OCI-LY1 (cell line): Measurements from ENCODE around the gene LSM10.

ENCODE experiments used
- CTCF ChIP-seq: fragments of 200-600 bp; sonication (generic), shearing (Covaris generic); IDR thresholded peaks from 2 replicates; pipeline ENCODE4 v1.5.1; 2017; ENCODE audit warnings: mild to moderate bottlenecking, antibody characterized with exemption, low read length, moderate library complexity, mixed read lengths
- EZH2 ChIP-seq: fragments of 200-600 bp; sonication (generic), shearing (Covaris generic); IDR thresholded peaks from 2 replicates; pipeline ENCODE4 v1.8.0; 2017; ENCODE audit warnings: borderline replicate concordance, mixed run types, mild to moderate bottlenecking, antibody characterized with exemption, low read length, moderate library complexity, mixed read lengths

DNA sequence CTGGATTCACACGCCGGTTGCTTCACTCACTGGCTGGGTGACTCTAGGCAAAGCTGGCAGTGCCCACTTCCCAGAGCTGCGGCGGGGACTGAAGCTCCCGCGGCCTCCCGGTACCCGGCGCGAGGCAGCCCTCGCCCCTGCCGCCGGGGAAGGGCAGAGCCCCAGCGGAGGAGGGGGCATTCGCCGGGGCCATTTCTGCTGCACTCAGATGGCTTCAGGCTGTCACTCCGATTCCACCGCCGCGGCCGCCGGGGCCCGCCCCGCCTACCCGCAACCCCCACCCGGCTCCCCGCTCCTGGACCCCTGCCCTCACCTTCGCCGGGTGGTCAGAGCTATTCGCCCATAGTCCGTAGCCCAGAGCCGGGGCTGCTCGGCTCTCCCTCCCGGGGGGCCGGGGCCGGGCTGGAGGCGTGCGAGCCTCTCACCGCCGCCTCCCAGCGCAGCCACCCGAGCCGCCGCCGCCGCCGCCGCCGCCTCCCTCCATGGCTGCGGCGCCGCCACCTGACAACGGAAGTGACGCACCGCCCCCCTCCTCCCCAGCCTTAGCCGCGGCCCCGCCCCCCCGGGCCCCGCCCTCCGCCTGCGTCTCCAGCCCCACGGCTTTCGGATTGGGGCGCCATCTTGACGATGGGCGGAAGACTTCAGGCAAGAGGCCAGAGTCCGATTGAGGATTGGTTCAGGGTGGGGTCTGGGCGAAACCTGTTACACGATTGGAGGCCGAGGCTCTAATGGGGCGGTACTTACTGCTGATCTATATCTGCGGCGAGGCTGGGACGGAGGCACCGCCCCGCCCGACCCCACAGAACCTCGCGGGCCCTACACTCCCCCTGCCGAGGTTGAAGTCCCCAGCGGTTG is 12.1 kb downstream of the LSM10 start, which contains the start of gene STK40:
- TF ChIP-seq CTCF (no peak), EZH2 (no peak)
